Endothelial cell of umbilical vein (primary cell): Measurements from ENCODE around the gene ANO6. TPM values are rescaled to one million over a fixed set of nuclear protein-coding genes. Genes with fewer than 3 reads are reported as not detected.

Experiments used
- BruUV-seq: library from RNA; stranded (reverse); fragments of 400-500 nt; replicated peaks from 2 replicates; lab custom pipeline; 2021; lab: Mats Ljungman, UMichigan
- CTCF ChIA-PET: fragments of 300-600, 350-600 bp; sonication (Branson Sonifier 250); formaldehyde crosslinking; loops from one replicate; lab custom pipeline; 2021; ENCODE audit warnings: antibody characterized with exemption, inconsistent platforms; lab: Charles Lee
- POLR2A ChIA-PET: fragments of 300-600, 350-600 bp; sonication (Branson Sonifier 250); formaldehyde crosslinking; loops from one replicate; lab custom pipeline; 2021; ENCODE audit warnings: antibody characterized with exemption, inconsistent platforms; lab: Charles Lee
- DNase-seq: peaks from one replicate; pipeline ENCODE4 v3.0.0-alpha.2; 2011; ENCODE audit warnings: low read depth, low spot score
- FAIRE-seq: peaks from 2 replicates; lab custom pipeline; 2011; peaks lifted over from hg19 to GRCh38; lab: Jason Lieb, UNC
- H2AFZ ChIP-seq: 2 replicates; pipeline ENCODE4 v1.6.0; 2012; ENCODE audit warnings: low read depth, low read length, control low read depth, inconsistent platforms
- H3K27ac ChIP-seq: 2 replicates; pipeline ENCODE4 v1.5.1; 2011; ENCODE audit warnings: low read depth, mild to moderate bottlenecking, control low read depth, low read length, moderate library complexity; ENCODE audit not compliant: insufficient read depth
- H3K27me3 ChIP-seq, 2 experiments: 2 replicates each; pipeline versions ENCODE4 v1.6.0 to v1.6.1; 2011; ENCODE audit warnings: low read length in 2 of 2, mixed read lengths in 1 of 2; ENCODE audit not compliant: control insufficient read depth in 2 of 2, insufficient read depth in 2 of 2
- H3K36me3 ChIP-seq, 2 experiments: 2 replicates in 1 of 2; 3 replicates in 1 of 2; pipeline ENCODE4 v1.5.1; 2011; ENCODE audit warnings: low read length in 2 of 2, mild to moderate bottlenecking in 1 of 2, moderate library complexity in 1 of 2; ENCODE audit not compliant: control insufficient read depth in 2 of 2, insufficient read depth in 2 of 2; ENCODE audit errors: extremely low read depth in 1 of 2
- H3K4me1 ChIP-seq: 3 replicates; pipeline ENCODE4 v1.5.1; 2011; ENCODE audit warnings: mild to moderate bottlenecking, low read length; ENCODE audit not compliant: control insufficient read depth, insufficient read depth; ENCODE audit errors: extremely low read depth
- H3K4me2 ChIP-seq: 2 replicates; pipeline ENCODE4 v1.6.1; 2011; ENCODE audit warnings: low read length, control low read depth, mixed read lengths; ENCODE audit not compliant: insufficient read depth
- H3K4me3 ChIP-seq, 3 experiments: fragments of 200-600 bp in 1 of 3; sonication (generic), shearing (Covaris generic) in 1 of 3; replicated peaks in 1 of 3; 2 replicates each; pipeline ENCODE4 v1.5.1; 2011 to 2016; ENCODE audit warnings: control low read depth in 3 of 3, low read length in 3 of 3, mild to moderate bottlenecking in 2 of 3, inconsistent platforms in 1 of 3, low read depth in 1 of 3, moderate library complexity in 1 of 3; ENCODE audit not compliant: insufficient read depth in 1 of 3
- H3K79me2 ChIP-seq: 2 replicates; pipeline ENCODE4 v1.6.0; 2012; ENCODE audit warnings: low read length, inconsistent platforms; ENCODE audit not compliant: control insufficient read depth, insufficient read depth
- H3K9ac ChIP-seq: replicated peaks from 2 replicates; pipeline ENCODE3; 2011; ENCODE audit warnings: low read length, control low read depth; ENCODE audit not compliant: insufficient read depth; ENCODE audit errors: extremely low read depth
- H3K9me1 ChIP-seq: replicated peaks from 3 replicates; pipeline ENCODE4 v1.6.0; 2011; ENCODE audit warnings: mild to moderate bottlenecking, low read length; ENCODE audit not compliant: control insufficient read depth, insufficient read depth; ENCODE audit errors: extremely low read depth
- H3K9me3 ChIP-seq: replicated peaks from 2 replicates; pipeline ENCODE4 v1.5.1; 2012; ENCODE audit warnings: low read length, inconsistent platforms; ENCODE audit not compliant: control insufficient read depth, insufficient read depth
- H4K20me1 ChIP-seq: replicated peaks from 2 replicates; pipeline ENCODE3; 2011; ENCODE audit warnings: mild to moderate bottlenecking, low read length; ENCODE audit not compliant: control insufficient read depth, insufficient read depth; ENCODE audit errors: extremely low read depth
- EZH2 ChIP-seq: IDR thresholded peaks from 2 replicates; pipeline ENCODE4 v1.6.1; 2012; ENCODE audit warnings: borderline replicate concordance, low read depth, mild to moderate bottlenecking, moderate library complexity, low read length, inconsistent platforms; ENCODE audit not compliant: severe bottlenecking
- FOS ChIP-seq: IDR thresholded peaks from 2 replicates; pipeline ENCODE4 v1.6.1; 2011; ENCODE audit warnings: mild to moderate bottlenecking, low read length, moderate library complexity, borderline replicate concordance; ENCODE audit not compliant: insufficient read depth
- GATA2 ChIP-seq: IDR thresholded peaks from 2 replicates; pipeline ENCODE4 v1.7.0; 2011; ENCODE audit warnings: low read depth, mild to moderate bottlenecking, moderate library complexity, mixed read lengths, low read length; ENCODE audit not compliant: insufficient read length, insufficient read depth
- JUN ChIP-seq: IDR thresholded peaks from 2 replicates; pipeline ENCODE4 v1.6.1; 2011; ENCODE audit warnings: borderline replicate concordance, low read depth; ENCODE audit not compliant: insufficient read length, insufficient read depth
- MYC ChIP-seq: IDR thresholded peaks from one replicate; pipeline ENCODE4 v1.6.1; 2011; ENCODE audit warnings: mild to moderate bottlenecking, low read depth, low read length
- POLR2A ChIP-seq: IDR thresholded peaks from 2 replicates; pipeline ENCODE4 v1.6.1; 2012; ENCODE audit warnings: low read depth, mild to moderate bottlenecking, control low read depth, low read length
- POLR2AphosphoS5 ChIP-seq: IDR thresholded peaks from 2 replicates; pipeline ENCODE4 v1.6.1; 2012; ENCODE audit warnings: low read depth, mild to moderate bottlenecking, control low read depth, low read length, moderate library complexity; ENCODE audit not compliant: insufficient read depth
- dilution Hi-C: fragments of 300-500 bp; cut with MboI; formaldehyde crosslinking; loops from one replicate; pipeline ENCODE4 v1.15.0; 2019; ENCODE audit warnings: low sequenced_read_pairs; ENCODE audit not compliant: extremely low pct_ligation_motif_present
- intact Hi-C: fragments of 100-400 bp; cut with micrococcal nuclease; formaldehyde crosslinking; loops from one replicate; pipeline ENCODE4 v1.10.0; 2022
- polyA plus RNA-seq, 4 experiments: library from polyadenylated mRNA; depleted of rRNA in 3 of 4; stranded (reverse) in 3 of 4; unstranded in 1 of 4; fragments of >200 nt; gene quantifications; 2 replicates each; pipeline versions ENCODE4 v1.2.1 to v1.2.3, GENCODE V29; 2011 to 2012; ENCODE audit warnings: missing spikeins in 1 of 4
- total RNA-seq: library from RNA; stranded (reverse); gene quantifications from 2 replicates; pipeline ENCODE4 v1.2.3, GENCODE V29; 2021
- TF ChIP-seq, protein P1 (sequence below): IDR thresholded peaks from 2 replicates; pipeline ENCODE4 v1.6.1; 2011; ENCODE audit not compliant: insufficient read depth, insufficient read length
- TF ChIP-seq, protein P2 (sequence below), 2 donors: IDR thresholded peaks; 1 replicate in 1 of 2; 2 replicates in 1 of 2; pipeline ENCODE4 v1.5.1; 2011; ENCODE audit warnings: low read length in 2 of 2, mild to moderate bottlenecking in 2 of 2, moderate library complexity in 2 of 2, control low read depth in 1 of 2, inconsistent platforms in 1 of 2, low read depth in 1 of 2; ENCODE audit not compliant: insufficient read depth in 1 of 2; ENCODE audit errors: extremely low read depth in 1 of 2

Gene ANO6
- total and polyA plus RNA-seq, 2 donors (not counting 3 experiments of a cell fraction or from before 2014, with no cell fraction given) = 21.3 to 67.6 TPM

DNA sequence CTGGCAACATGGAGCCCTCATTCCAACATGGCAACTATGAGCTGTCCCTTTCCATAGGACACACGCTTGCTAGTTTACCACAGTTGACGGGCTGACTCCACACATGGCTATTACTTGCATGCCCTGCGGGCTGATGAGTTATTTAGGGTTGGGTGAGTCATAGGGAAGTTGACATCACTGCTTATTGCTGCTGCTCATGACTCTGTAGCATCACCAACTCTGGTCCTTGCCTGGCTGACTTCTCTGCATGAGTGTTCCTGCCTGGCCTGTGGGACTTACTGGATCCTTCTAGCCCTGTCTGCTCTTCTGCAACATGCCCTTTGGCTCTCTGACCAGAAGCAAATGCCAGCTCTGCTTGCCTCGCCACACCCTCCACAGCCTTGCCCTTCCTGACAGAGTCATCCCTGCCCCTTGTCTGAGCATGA is 199.5 kb downstream of the ANO6 start:
- H3K9ac ChIP-seq = no peak overlapping the region
- H3K27ac ChIP-seq = no peak overlapping the region
- H3K4me3 ChIP-seq = no peak overlapping the region
- dilution Hi-C loops (no loop called here), intact Hi-C loops (loop anchor here (2.0 kb wide), 1 partner anchor 309 kb away; no protein-coding TSS in a partner anchor)
- FAIRE-seq = peak; percentile 96
- DNase-seq = peak; percentile 76
- H3K4me2 ChIP-seq = no peak overlapping the region
- H4K20me1 ChIP-seq = no peaks in the 10 kb centered on the region
- no peaks in the 10 kb centered on the region for H3K79me2 ChIP-seq
- H3K9me3 ChIP-seq = no peaks in the 10 kb centered on the region
- peaks cover 3% of the 10 kb centered on the region for H3K4me1 ChIP-seq
- H3K36me3 ChIP-seq = peaks cover 6 to 10% of the 10 kb centered on the region in 2 experiments
- CTCF ChIA-PET = interaction anchor here (1.0 kb wide), 1 partner anchor 15 kb away, joined by 4 read pairs; no protein-coding TSS in a partner anchor
- no peaks in the 10 kb centered on the region for H3K9me1 ChIP-seq
- no peak overlapping the region for H2AFZ ChIP-seq
- BruUV-seq = no TSS peak
- no peaks in the 10 kb centered on the region for H3K27me3 ChIP-seq
- POLR2A ChIA-PET = no interaction called here
- TF ChIP-seq MYC (peak; percentile 57), FOS (peak; percentile 92), POLR2A (no peak), JUN (peak; percentile 98), EZH2 (no peak), POLR2AphosphoS5 (peak; percentile 53), GATA2 (peak; percentile 23)
- TF ChIP-seq, protein P1, sequence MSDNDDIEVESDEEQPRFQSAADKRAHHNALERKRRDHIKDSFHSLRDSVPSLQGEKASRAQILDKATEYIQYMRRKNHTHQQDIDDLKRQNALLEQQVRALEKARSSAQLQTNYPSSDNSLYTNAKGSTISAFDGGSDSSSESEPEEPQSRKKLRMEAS = peak; percentile 44
- TF ChIP-seq, protein P2, sequence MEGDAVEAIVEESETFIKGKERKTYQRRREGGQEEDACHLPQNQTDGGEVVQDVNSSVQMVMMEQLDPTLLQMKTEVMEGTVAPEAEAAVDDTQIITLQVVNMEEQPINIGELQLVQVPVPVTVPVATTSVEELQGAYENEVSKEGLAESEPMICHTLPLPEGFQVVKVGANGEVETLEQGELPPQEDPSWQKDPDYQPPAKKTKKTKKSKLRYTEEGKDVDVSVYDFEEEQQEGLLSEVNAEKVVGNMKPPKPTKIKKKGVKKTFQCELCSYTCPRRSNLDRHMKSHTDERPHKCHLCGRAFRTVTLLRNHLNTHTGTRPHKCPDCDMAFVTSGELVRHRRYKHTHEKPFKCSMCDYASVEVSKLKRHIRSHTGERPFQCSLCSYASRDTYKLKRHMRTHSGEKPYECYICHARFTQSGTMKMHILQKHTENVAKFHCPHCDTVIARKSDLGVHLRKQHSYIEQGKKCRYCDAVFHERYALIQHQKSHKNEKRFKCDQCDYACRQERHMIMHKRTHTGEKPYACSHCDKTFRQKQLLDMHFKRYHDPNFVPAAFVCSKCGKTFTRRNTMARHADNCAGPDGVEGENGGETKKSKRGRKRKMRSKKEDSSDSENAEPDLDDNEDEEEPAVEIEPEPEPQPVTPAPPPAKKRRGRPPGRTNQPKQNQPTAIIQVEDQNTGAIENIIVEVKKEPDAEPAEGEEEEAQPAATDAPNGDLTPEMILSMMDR (IDR thresholded peaks at IDR 0.05; ENCODE audit: extremely low read depth in 1 of 2, insufficient read depth in 1 of 2, low read depth in 1 of 2, low read length in 2 of 2) = no peak
